A673 (cell line): ENCODE measurements around the gene TXNDC15.

Source experiments
- EZH2 ChIP-seq: fragments of 200-600 bp; sonication (generic); IDR thresholded peaks from 2 replicates; pipeline ENCODE4 v1.6.1; 2017; ENCODE audit warnings: borderline replicate concordance, low read depth, mild to moderate bottlenecking, mixed read lengths, antibody characterized with exemption, low read length; ENCODE audit not compliant: poor library complexity, severe bottlenecking
- TF ChIP-seq, protein P1 (sequence below): fragments of 300-800, 200-600 bp; sonication (generic); conservative IDR thresholded peaks from 2 replicates; pipeline ENCODE4 v1.5.1; 2017; ENCODE audit warnings: low read depth, mild to moderate bottlenecking, antibody characterized with exemption, low read length, moderate library complexity, mixed read lengths

GRCh38 chr5:134902071-134902801, 28.1 kb downstream of the TXNDC15 start:
- TF ChIP-seq EZH2 = no peak
- TF ChIP-seq, protein P1, sequence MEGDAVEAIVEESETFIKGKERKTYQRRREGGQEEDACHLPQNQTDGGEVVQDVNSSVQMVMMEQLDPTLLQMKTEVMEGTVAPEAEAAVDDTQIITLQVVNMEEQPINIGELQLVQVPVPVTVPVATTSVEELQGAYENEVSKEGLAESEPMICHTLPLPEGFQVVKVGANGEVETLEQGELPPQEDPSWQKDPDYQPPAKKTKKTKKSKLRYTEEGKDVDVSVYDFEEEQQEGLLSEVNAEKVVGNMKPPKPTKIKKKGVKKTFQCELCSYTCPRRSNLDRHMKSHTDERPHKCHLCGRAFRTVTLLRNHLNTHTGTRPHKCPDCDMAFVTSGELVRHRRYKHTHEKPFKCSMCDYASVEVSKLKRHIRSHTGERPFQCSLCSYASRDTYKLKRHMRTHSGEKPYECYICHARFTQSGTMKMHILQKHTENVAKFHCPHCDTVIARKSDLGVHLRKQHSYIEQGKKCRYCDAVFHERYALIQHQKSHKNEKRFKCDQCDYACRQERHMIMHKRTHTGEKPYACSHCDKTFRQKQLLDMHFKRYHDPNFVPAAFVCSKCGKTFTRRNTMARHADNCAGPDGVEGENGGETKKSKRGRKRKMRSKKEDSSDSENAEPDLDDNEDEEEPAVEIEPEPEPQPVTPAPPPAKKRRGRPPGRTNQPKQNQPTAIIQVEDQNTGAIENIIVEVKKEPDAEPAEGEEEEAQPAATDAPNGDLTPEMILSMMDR = no peak
